HG03280 (cell line): Measurements from ENCODE around the gene CSPG4.

Source experiments
- ATAC-seq: cut with Tn5 transposase; IDR thresholded peaks from one replicate; pipeline ENCODE4 v1.9.1; 2021; ENCODE audit warnings: mild to moderate bottlenecking, moderate library complexity; ENCODE audit not compliant: unreplicated experiment

The CSPG4 gene

GRCh38 chr15:75672646-75673425 lies 39.8 kb downstream of the CSPG4 start:
- ATAC-seq: no peak

GRCh38 chr15:75671730-75672602 lies 40.7 kb downstream of the CSPG4 start:
- no peak for ATAC-seq

GRCh38 chr15:75669879-75670212 lies 42.8 kb downstream of the CSPG4 start:
- no peak for ATAC-seq

GRCh38 chr15:75669191-75669878 lies 43.3 kb downstream of the CSPG4 start:
- no peak for ATAC-seq

GRCh38 chr15:75666823-75667501 lies 45.7 kb downstream of the CSPG4 start:
- no peak for ATAC-seq

- ATAC-seq: no peak
These were observed 48.7 kb downstream of the CSPG4 start for GRCh38 chr15:75663931-75664421.

- ATAC-seq: no peak
These were observed 49.7 kb downstream of the CSPG4 start for GRCh38 chr15:75662823-75663519.

- no peak for ATAC-seq
These were observed 50.9 kb downstream of the CSPG4 start for GRCh38 chr15:75661756-75662140.

- ATAC-seq: no peak
These were observed 51.4 kb downstream of the CSPG4 start for GRCh38 chr15:75661100-75661755.

GRCh38 chr15:75659928-75660645 lies 52.6 kb downstream of the CSPG4 start:
- ATAC-seq: no peak

- no peak for ATAC-seq
These were observed 53.4 kb downstream of the CSPG4 start for GRCh38 chr15:75659141-75659771.

- ATAC-seq: no peak
These were observed 55.8 kb downstream of the CSPG4 start for GRCh38 chr15:75656813-75657212.

- no peak for ATAC-seq
These were observed 56.3 kb downstream of the CSPG4 start for GRCh38 chr15:75656331-75656730.

GRCh38 chr15:75655931-75656330 lies 56.7 kb downstream of the CSPG4 start:
- ATAC-seq: no peak

GRCh38 chr15:75654201-75654907 lies 58.3 kb downstream of the CSPG4 start:
- ATAC-seq: no peak

- no peak for ATAC-seq
These were observed 59.2 kb downstream of the CSPG4 start for GRCh38 chr15:75653347-75653913.

- no peak for ATAC-seq
These were observed 60.7 kb downstream of the CSPG4 start for GRCh38 chr15:75651810-75652543.
